Muscle layer of colon (tissue), 2 donors: Measurements from ENCODE around the gene CDC6.

ENCODE experiments used
- H3K27ac ChIP-seq: one replicate; pipeline ENCODE4 v1.7.0; 2013; ENCODE audit warnings: low read depth, mild to moderate bottlenecking, low read length, moderate library complexity
- H3K27me3 ChIP-seq, 2 donors: one replicate each; pipeline ENCODE4 v1.7.0; 2013; ENCODE audit warnings: low read length in 2 of 2, mild to moderate bottlenecking in 2 of 2; ENCODE audit not compliant: insufficient read depth in 2 of 2, control insufficient read depth in 1 of 2
- H3K36me3 ChIP-seq: one replicate; pipeline ENCODE4 v1.7.0; 2013; ENCODE audit warnings: mild to moderate bottlenecking, low read length; ENCODE audit not compliant: insufficient read depth
- H3K4me1 ChIP-seq: one replicate; pipeline ENCODE4 v1.7.0; 2013; ENCODE audit warnings: mild to moderate bottlenecking, low read length; ENCODE audit not compliant: insufficient read depth
- H3K4me3 ChIP-seq, 2 donors: one replicate each; pipeline ENCODE4 v1.7.0; 2013; ENCODE audit warnings: low read length in 2 of 2, low read depth in 1 of 2, mild to moderate bottlenecking in 1 of 2, moderate library complexity in 1 of 2
- H3K9ac ChIP-seq: one replicate; pipeline ENCODE4 v1.7.0; 2013; ENCODE audit warnings: low read length
- H3K9me3 ChIP-seq: one replicate; pipeline ENCODE4 v1.7.0; 2013; ENCODE audit warnings: mild to moderate bottlenecking, low read length
- donor health status: abdominal sarcoma.
- donor health status: Adenocarcinoma of cecum.

CDC6 gene

GRCh38 chr17:40313668-40314583, 26.2 kb downstream of the CDC6 start:
- Histone ChIP-seq H3K36me3 (no peaks in the 10 kb centered on the region), H3K4me3 (no peak overlapping the region), H3K27me3 (no peaks in the 10 kb centered on the region), H3K27ac (no peak overlapping the region), H3K4me1 (peaks cover 86% of the 10 kb centered on the region), H3K9me3 (no peaks in the 10 kb centered on the region), H3K9ac (no peak overlapping the region)

- peaks cover 86% of the 10 kb centered on the region for H3K4me1 ChIP-seq
- no peaks in the 10 kb centered on the region for H3K27me3 ChIP-seq
- H3K27ac ChIP-seq = no peak overlapping the region
Measured at GRCh38 chr17:40314584-40314956, 26.9 kb downstream of the CDC6 start.

GRCh38 chr17:40315206-40315605, 27.5 kb downstream of the CDC6 start:
- H3K27ac ChIP-seq = peak overlapping the region; percentile 20
- H3K4me1 ChIP-seq = peaks cover 86% of the 10 kb centered on the region
- no peaks in the 10 kb centered on the region for H3K9me3 ChIP-seq
- H3K4me3 ChIP-seq = no peak overlapping the region
- H3K36me3 ChIP-seq = no peaks in the 10 kb centered on the region
- no peaks in the 10 kb centered on the region for H3K27me3 ChIP-seq
- no peak overlapping the region for H3K9ac ChIP-seq

More at GRCh38 chr17:40314584-40314956, 26.9 kb downstream of the CDC6 start:
- Histone ChIP-seq H3K36me3 (no peaks in the 10 kb centered on the region), H3K4me3 (no peak overlapping the region), H3K9me3 (no peaks in the 10 kb centered on the region), H3K9ac (no peak overlapping the region)

- H3K4me1 ChIP-seq = peaks cover 86% of the 10 kb centered on the region
- H3K27me3 ChIP-seq = no peaks in the 10 kb centered on the region
- peak overlapping the region; percentile 20 for H3K27ac ChIP-seq
- no peak overlapping the region for H3K9ac ChIP-seq
- no peaks in the 10 kb centered on the region for H3K9me3 ChIP-seq
- peak overlapping the region in 1 of 2 donors; percentile 18 for H3K4me3 ChIP-seq
- H3K36me3 ChIP-seq = no peaks in the 10 kb centered on the region
Measured at GRCh38 chr17:40315678-40316570, 28.2 kb downstream of the CDC6 start.

GRCh38 chr17:40316571-40317344, 29.1 kb downstream of the CDC6 start:
- peak overlapping the region; percentile 85 for H3K27ac ChIP-seq
- H3K27me3 ChIP-seq = no peaks in the 10 kb centered on the region
- no peaks in the 10 kb centered on the region for H3K9me3 ChIP-seq
- peak overlapping the region; percentile 43 to 83 for H3K4me3 ChIP-seq
- H3K9ac ChIP-seq = peak overlapping the region; percentile 60
- no peaks in the 10 kb centered on the region for H3K36me3 ChIP-seq
- H3K4me1 ChIP-seq = peaks cover 86% of the 10 kb centered on the region

GRCh38 chr17:40317345-40317873, 29.7 kb downstream of the CDC6 start:
- no peaks in the 10 kb centered on the region for H3K9me3 ChIP-seq
- peak overlapping the region; percentile 60 for H3K9ac ChIP-seq
- peak overlapping the region; percentile 85 for H3K27ac ChIP-seq
- H3K36me3 ChIP-seq = no peaks in the 10 kb centered on the region
- H3K27me3 ChIP-seq = no peaks in the 10 kb centered on the region
- peak overlapping the region; percentile 43 to 83 for H3K4me3 ChIP-seq
- peaks cover 86% of the 10 kb centered on the region for H3K4me1 ChIP-seq

GRCh38 chr17:40317880-40318829, 30.5 kb downstream of the CDC6 start:
- Histone ChIP-seq H3K4me1 (peaks cover 86% of the 10 kb centered on the region), H3K27me3 (no peaks in the 10 kb centered on the region), H3K9me3 (no peaks in the 10 kb centered on the region), H3K36me3 (no peaks in the 10 kb centered on the region), H3K27ac (peak overlapping the region; percentile 96), H3K4me3 (peak overlapping the region; percentile 83 to 99), H3K9ac (peak overlapping the region; percentile 86)

GRCh38 chr17:40318830-40319391, 31.2 kb downstream of the CDC6 start:
- Histone ChIP-seq H3K9me3 (no peaks in the 10 kb centered on the region), H3K27ac (peak overlapping the region; percentile 96), H3K36me3 (no peaks in the 10 kb centered on the region), H3K27me3 (no peaks in the 10 kb centered on the region), H3K9ac (peak overlapping the region; percentile 86), H3K4me1 (peaks cover 87% of the 10 kb centered on the region), H3K4me3 (peak overlapping the region; percentile 83 to 99)

GRCh38 chr17:40319651-40320540, 32.2 kb downstream of the CDC6 start:
- peak overlapping the region; percentile 2 for H3K9ac ChIP-seq
- H3K27ac ChIP-seq = peak overlapping the region; percentile 96
- H3K4me3 ChIP-seq = peak overlapping the region; percentile 83 to 99
- H3K9me3 ChIP-seq = no peaks in the 10 kb centered on the region
- H3K4me1 ChIP-seq = peaks cover 89% of the 10 kb centered on the region
- H3K27me3 ChIP-seq = no peaks in the 10 kb centered on the region
- H3K36me3 ChIP-seq = no peaks in the 10 kb centered on the region
